ENCODE measurements around the gene PLB1. TPM values are rescaled to one million over a fixed set of nuclear protein-coding genes. Genes with fewer than 3 reads are reported as not detected.
A peak's percentile ranks its signal among the peaks of the same experiment; 100 is the strongest.

The PLB1 gene
- total RNA-seq (2014; rRNA removed; shearing (Covaris generic)) (0.11 and 0.38 TPM in 2 replicates), polyA plus RNA-seq (2016; fragmentation: Nextera tagmentation; extraction: Ambion mirVana) (0.25 and 0.44 TPM in 2 replicates)

GRCh38 chr2:28495551-28496250 lies at the start of gene PLB1:
TSS of gene PLB1 (plus strand) at chr2:28496060. CDS start at chr2:28496115, 55 bp downstream.
- 29 to 32% methylated on average over 14 of the region's 14 CpGs for WGBS, 2 experiments (ENCODE audit: low coverage in 1 of 2, low lambda C conversion rate in 2 of 2, missing lambda C conversion rate in 2 of 2)
- TF ChIP-seq EZH2 (IDR thresholded peaks at IDR 0.05; ENCODE audit: insufficient read depth, poor library complexity, severe bottlenecking): peak; percentile 43
- TF ChIP-seq EZH2phosphoT487 (IDR thresholded peaks at IDR 0.05; ENCODE audit: insufficient read depth, low read depth): no peak
- H4K20me1 ChIP-seq (ENCODE audit: insufficient read depth): no peaks in the 10 kb centered on the region
- peaks cover 6% of the 10 kb centered on the region; the same call in 1 of the 2 replicates for H3K27me3 ChIP-seq (replicated peaks; ENCODE audit: insufficient read depth)
- no peaks in the 10 kb centered on the region for H3K36me3 ChIP-seq (ENCODE audit: low read depth)
- H2AFZ ChIP-seq: no peak within 1 kb of the TSS
- in situ Hi-C loops (cut with MboI): no loop called here
- no peak for DNase-seq
- H3K27ac ChIP-seq: no peak within 1 kb of the TSS
- no peak within 1 kb of the TSS for H3K4me3 ChIP-seq
- H3K9me3 ChIP-seq (ENCODE audit: low read depth): no peaks in the 10 kb centered on the region
- no peak within 1 kb of the TSS for H3K4me2 ChIP-seq (ENCODE audit: unreplicated experiment)
- H3K9ac ChIP-seq: no peak within 1 kb of the TSS
- H3K4me1 ChIP-seq (ENCODE audit: insufficient read depth): no peaks in the 10 kb centered on the region
- no peaks in the 10 kb centered on the region for H3K79me2 ChIP-seq (ENCODE audit: insufficient read depth)
- H3K9me2 ChIP-seq (ENCODE audit: insufficient read depth): no peaks in the 10 kb centered on the region
- no peaks in the 10 kb centered on the region for H3F3A ChIP-seq (ENCODE audit: insufficient read depth)

GRCh38 chr2:28446531-28446930 lies 49.3 kb upstream of the PLB1 start:
- Histone ChIP-seq H3K27ac (peak overlapping the region; percentile 89), H3K9ac (peak overlapping the region; percentile 66), H4K20me1 (ENCODE audit: insufficient read depth) (no peaks in the 10 kb centered on the region), H2AFZ (no peak overlapping the region), H3K27me3 (replicated peaks; ENCODE audit: insufficient read depth) (no peaks in the 10 kb centered on the region), H3K36me3 (ENCODE audit: low read depth) (no peaks in the 10 kb centered on the region), H3K4me2 (ENCODE audit: unreplicated experiment) (peak overlapping the region; percentile 30), H3K9me3 (ENCODE audit: low read depth) (no peaks in the 10 kb centered on the region), H3F3A (ENCODE audit: insufficient read depth) (peaks cover 53% of the 10 kb centered on the region), H3K4me1 (ENCODE audit: insufficient read depth) (peaks cover 57% of the 10 kb centered on the region), H3K79me2 (ENCODE audit: insufficient read depth) (no peaks in the 10 kb centered on the region), H3K9me2 (ENCODE audit: insufficient read depth) (no peaks in the 10 kb centered on the region), H3K4me3 (no peak overlapping the region)
- no peak for DNase-seq
- in situ Hi-C loops (cut with MboI): no loop called here
- TF ChIP-seq EZH2 (IDR thresholded peaks at IDR 0.05; ENCODE audit: insufficient read depth, poor library complexity, severe bottlenecking) (no peak), EZH2phosphoT487 (IDR thresholded peaks at IDR 0.05; ENCODE audit: insufficient read depth, low read depth) (no peak)

- H3K9me3 ChIP-seq (ENCODE audit: low read depth): no peaks in the 10 kb centered on the region
- in situ Hi-C loops (cut with MboI): no loop called here
- H3F3A ChIP-seq (ENCODE audit: insufficient read depth): peaks cover 51% of the 10 kb centered on the region
- peak overlapping the region; percentile 14; the same call in 1 of the 2 replicates for H3K9ac ChIP-seq
- no peak for DNase-seq
- H3K4me3 ChIP-seq: no peak overlapping the region
- WGBS, 2 experiments (ENCODE audit: low coverage in 1 of 2, low lambda C conversion rate in 2 of 2, missing lambda C conversion rate in 2 of 2): 89 to 93% methylated on average over 3 of the region's 3 CpGs
- H3K4me1 ChIP-seq (ENCODE audit: insufficient read depth): peaks cover 57% of the 10 kb centered on the region
- H3K9me2 ChIP-seq (ENCODE audit: insufficient read depth): no peaks in the 10 kb centered on the region
- H2AFZ ChIP-seq: no peak overlapping the region
- H3K36me3 ChIP-seq (ENCODE audit: low read depth): no peaks in the 10 kb centered on the region
- H3K4me2 ChIP-seq (ENCODE audit: unreplicated experiment): no peak overlapping the region
- no peaks in the 10 kb centered on the region for H3K27me3 ChIP-seq (replicated peaks; ENCODE audit: insufficient read depth)
- H3K79me2 ChIP-seq (ENCODE audit: insufficient read depth): no peaks in the 10 kb centered on the region
- TF ChIP-seq EZH2 (IDR thresholded peaks at IDR 0.05; ENCODE audit: insufficient read depth, poor library complexity, severe bottlenecking): no peak
- TF ChIP-seq EZH2phosphoT487 (IDR thresholded peaks at IDR 0.05; ENCODE audit: insufficient read depth, low read depth): no peak
- peak overlapping the region; percentile 89 for H3K27ac ChIP-seq
- no peaks in the 10 kb centered on the region for H4K20me1 ChIP-seq (ENCODE audit: insufficient read depth)
Measured at GRCh38 chr2:28447086-28447485, 48.8 kb upstream of the PLB1 start.

- in situ Hi-C loops (cut with MboI): no loop called here
- peak overlapping the region; percentile 56 for H3K9ac ChIP-seq
- peak; percentile 92 for DNase-seq
- no peaks in the 10 kb centered on the region for H4K20me1 ChIP-seq (ENCODE audit: insufficient read depth)
- H3K27ac ChIP-seq: peak overlapping the region; percentile 89
- H3K9me2 ChIP-seq (ENCODE audit: insufficient read depth): no peaks in the 10 kb centered on the region
- H3K27me3 ChIP-seq (replicated peaks; ENCODE audit: insufficient read depth): no peaks in the 10 kb centered on the region
- peaks cover 47% of the 10 kb centered on the region for H3F3A ChIP-seq (ENCODE audit: insufficient read depth)
- 17 to 21% methylated on average over 8 of the region's 8 CpGs for WGBS, 2 experiments (ENCODE audit: low coverage in 1 of 2, low lambda C conversion rate in 2 of 2, missing lambda C conversion rate in 2 of 2)
- peak overlapping the region; percentile 48 for H3K4me2 ChIP-seq (ENCODE audit: unreplicated experiment)
- 0 out of 2 replicates have a peak overlapping the region, but pooled peaks have one; percentile 2 for H3K4me3 ChIP-seq
- TF ChIP-seq EZH2 (IDR thresholded peaks at IDR 0.05; ENCODE audit: insufficient read depth, poor library complexity, severe bottlenecking) (no peak), EZH2phosphoT487 (IDR thresholded peaks at IDR 0.05; ENCODE audit: insufficient read depth, low read depth) (no peak)
- H2AFZ ChIP-seq: peak overlapping the region; percentile 61; the same call in 1 of the 2 replicates
- peaks cover 52% of the 10 kb centered on the region for H3K4me1 ChIP-seq (ENCODE audit: insufficient read depth)
- H3K36me3 ChIP-seq (ENCODE audit: low read depth): no peaks in the 10 kb centered on the region
- H3K79me2 ChIP-seq (ENCODE audit: insufficient read depth): no peaks in the 10 kb centered on the region
- H3K9me3 ChIP-seq (ENCODE audit: low read depth): no peaks in the 10 kb centered on the region
Measured at GRCh38 chr2:28447943-28448792, 47.7 kb upstream of the PLB1 start.
